ENCODE measurements around the gene ZNF213. TPM values are rescaled to one million over a fixed set of nuclear protein-coding genes. Genes with fewer than 3 reads are reported as not detected.

ZNF213 gene
- total and polyA plus RNA-seq, 4 donors = 2.3 to 8.6 (median 6.8) TPM

- H3K27ac ChIP-seq (ENCODE audit: low read depth in 1 of 2, low read length in 2 of 2) = no peak overlapping the region
- intact Hi-C loops (cut with DNase I) = no loop called here
- 91 to 94% methylated on average over 11 of the region's 11 CpGs for WGBS, 2 donors
- no peaks in the 10 kb centered on the region for H3K27me3 ChIP-seq (ENCODE audit: control insufficient read depth in 1 of 2, insufficient read depth in 2 of 2, low read length in 1 of 2)
- H3K36me3 ChIP-seq (ENCODE audit: control insufficient read depth in 1 of 2, insufficient read depth in 2 of 2, low read length in 1 of 2) = peaks cover 0 to 7% of the 10 kb centered on the region in 2 donors
- H3K4me3 ChIP-seq (ENCODE audit: low read length in 2 of 2) = no peak overlapping the region
- ATAC-seq (ENCODE audit: low FRiP score) (no peak), DNase-seq (peak in 1 of 2 donors; percentile 24)
- no peaks in the 10 kb centered on the region for H3K4me1 ChIP-seq (ENCODE audit: control insufficient read depth in 1 of 2, insufficient read depth in 2 of 2, low read length in 2 of 2)
- no peaks in the 10 kb centered on the region for H3K9me3 ChIP-seq (ENCODE audit: control insufficient read depth, low read length)
These were observed 8.4 kb downstream of the ZNF213 start for GRCh38 chr16:3143189-3143588.

DNA sequence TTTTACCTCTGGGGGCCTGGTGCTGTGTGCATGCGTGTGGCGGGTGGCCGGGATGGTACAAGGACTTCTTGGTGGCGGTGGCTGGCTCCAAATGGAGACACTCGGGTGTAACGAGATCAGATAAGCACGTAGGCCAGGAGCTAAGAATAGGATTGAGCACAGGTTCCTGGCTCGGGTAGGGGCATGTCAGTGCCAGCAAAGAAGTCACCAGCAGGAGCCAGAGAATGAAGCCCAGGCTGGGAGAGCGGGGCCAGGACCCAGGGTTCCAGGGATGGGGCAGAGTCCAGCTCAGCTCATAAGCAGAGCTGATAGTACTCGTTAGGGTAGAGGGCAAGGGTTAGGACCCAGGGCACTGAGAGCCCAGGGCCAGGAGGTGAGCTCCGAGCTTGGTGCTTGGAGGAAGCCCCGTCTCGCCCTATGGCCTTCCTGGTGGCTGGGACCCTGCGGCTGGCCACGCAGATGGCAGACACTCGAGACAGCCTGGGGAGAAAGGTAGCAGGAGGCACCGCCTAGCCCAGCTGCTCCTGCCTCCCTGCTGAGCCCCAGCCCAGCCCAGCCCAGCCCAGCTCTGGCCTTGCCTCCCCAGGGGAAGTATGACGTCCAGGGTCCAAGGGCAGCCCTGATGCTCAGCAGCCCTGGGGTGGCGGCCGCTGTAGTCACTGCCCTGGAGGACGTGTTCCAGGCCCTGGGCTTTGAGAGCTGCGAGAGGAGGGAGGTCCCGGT is 8.9 kb downstream of the ZNF213 start:
- H3K27me3 ChIP-seq (ENCODE audit: control insufficient read depth in 1 of 2, insufficient read depth in 2 of 2, low read length in 1 of 2) = no peaks in the 10 kb centered on the region
- DNase-seq = peak in 1 of 2 donors; percentile 45
- H3K4me3 ChIP-seq (ENCODE audit: low read length in 2 of 2) = no peak overlapping the region
- no peaks in the 10 kb centered on the region for H3K4me1 ChIP-seq (ENCODE audit: control insufficient read depth in 1 of 2, insufficient read depth in 2 of 2, low read length in 2 of 2)
- intact Hi-C loops (cut with DNase I) = no loop called here
- no peak overlapping the region for H3K27ac ChIP-seq (ENCODE audit: low read depth in 1 of 2, low read length in 2 of 2)
- 59 to 64% methylated on average over 22 to 23 of the region's 23 CpGs for WGBS, 2 donors
- H3K36me3 ChIP-seq (ENCODE audit: control insufficient read depth in 1 of 2, insufficient read depth in 2 of 2, low read length in 1 of 2) = peaks cover 0 to 7% of the 10 kb centered on the region in 2 donors
- no peak for ATAC-seq (ENCODE audit: low FRiP score)
- H3K9me3 ChIP-seq (ENCODE audit: control insufficient read depth, low read length) = no peaks in the 10 kb centered on the region

GRCh38 chr16:3144321-3144983 is 9.6 kb downstream of the ZNF213 start:
- intact Hi-C loops (cut with DNase I) = no loop called here
- 75 to 76% methylated on average over 18 of the region's 18 CpGs for WGBS, 2 donors

DNA sequence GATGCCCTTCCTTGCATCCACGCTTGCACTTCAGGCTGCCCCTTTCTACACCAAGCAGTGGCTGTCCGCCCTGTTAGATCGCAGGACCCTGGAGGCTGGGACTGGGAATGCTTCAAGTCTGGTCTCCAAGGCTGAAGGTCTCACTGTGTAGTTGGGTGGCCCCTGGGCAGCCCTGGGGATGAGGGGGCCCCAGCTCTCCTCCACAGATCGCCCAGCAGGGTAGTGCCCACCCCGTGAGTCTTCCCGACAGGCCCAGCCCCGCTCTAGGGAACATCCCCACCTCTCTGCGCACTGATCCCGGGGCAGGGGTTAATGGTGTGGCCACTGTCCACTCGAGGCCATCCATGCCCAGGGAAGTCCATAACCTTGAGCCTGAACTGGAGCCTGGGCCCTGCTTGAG is 10.3 kb downstream of the ZNF213 start:
- intact Hi-C loops (cut with DNase I) = no loop called here
- peak in 1 of 2 donors; percentile 29 for DNase-seq
- Histone ChIP-seq H3K27me3 (ENCODE audit: control insufficient read depth in 1 of 2, insufficient read depth in 2 of 2, low read length in 1 of 2) (no peaks in the 10 kb centered on the region), H3K27ac (ENCODE audit: low read depth in 1 of 2, low read length in 2 of 2) (no peak overlapping the region), H3K4me1 (ENCODE audit: control insufficient read depth in 1 of 2, insufficient read depth in 2 of 2, low read length in 2 of 2) (no peaks in the 10 kb centered on the region), H3K36me3 (ENCODE audit: control insufficient read depth in 1 of 2, insufficient read depth in 2 of 2, low read length in 1 of 2) (peaks cover 0 to 7% of the 10 kb centered on the region in 2 donors), H3K4me3 (ENCODE audit: low read length in 2 of 2) (no peak overlapping the region), H3K9me3 (ENCODE audit: control insufficient read depth, low read length) (no peaks in the 10 kb centered on the region)
- 86 to 90% methylated on average over 7 to 10 of the region's 10 CpGs for WGBS, 2 donors
- ATAC-seq (ENCODE audit: low FRiP score) = no peak

More at GRCh38 chr16:3144321-3144983, 9.6 kb downstream of the ZNF213 start:
- DNase-seq (peak in 1 of 2 donors; percentile 30), ATAC-seq (ENCODE audit: low FRiP score) (no peak)
- Histone ChIP-seq H3K4me3 (ENCODE audit: low read length in 2 of 2) (no peak overlapping the region), H3K9me3 (ENCODE audit: control insufficient read depth, low read length) (no peaks in the 10 kb centered on the region), H3K36me3 (ENCODE audit: control insufficient read depth in 1 of 2, insufficient read depth in 2 of 2, low read length in 1 of 2) (peaks cover 0 to 7% of the 10 kb centered on the region in 2 donors), H3K27ac (ENCODE audit: low read depth in 1 of 2, low read length in 2 of 2) (no peak overlapping the region), H3K27me3 (ENCODE audit: control insufficient read depth in 1 of 2, insufficient read depth in 2 of 2, low read length in 1 of 2) (no peaks in the 10 kb centered on the region), H3K4me1 (ENCODE audit: control insufficient read depth in 1 of 2, insufficient read depth in 2 of 2, low read length in 2 of 2) (no peaks in the 10 kb centered on the region)

- intact Hi-C loops (cut with DNase I) = no loop called here
- ATAC-seq (ENCODE audit: low FRiP score) (no peak), DNase-seq (peak; percentile 49 to 77)
These were observed 10.8 kb downstream of the ZNF213 start for GRCh38 chr16:3145660-3146059.

DNA sequence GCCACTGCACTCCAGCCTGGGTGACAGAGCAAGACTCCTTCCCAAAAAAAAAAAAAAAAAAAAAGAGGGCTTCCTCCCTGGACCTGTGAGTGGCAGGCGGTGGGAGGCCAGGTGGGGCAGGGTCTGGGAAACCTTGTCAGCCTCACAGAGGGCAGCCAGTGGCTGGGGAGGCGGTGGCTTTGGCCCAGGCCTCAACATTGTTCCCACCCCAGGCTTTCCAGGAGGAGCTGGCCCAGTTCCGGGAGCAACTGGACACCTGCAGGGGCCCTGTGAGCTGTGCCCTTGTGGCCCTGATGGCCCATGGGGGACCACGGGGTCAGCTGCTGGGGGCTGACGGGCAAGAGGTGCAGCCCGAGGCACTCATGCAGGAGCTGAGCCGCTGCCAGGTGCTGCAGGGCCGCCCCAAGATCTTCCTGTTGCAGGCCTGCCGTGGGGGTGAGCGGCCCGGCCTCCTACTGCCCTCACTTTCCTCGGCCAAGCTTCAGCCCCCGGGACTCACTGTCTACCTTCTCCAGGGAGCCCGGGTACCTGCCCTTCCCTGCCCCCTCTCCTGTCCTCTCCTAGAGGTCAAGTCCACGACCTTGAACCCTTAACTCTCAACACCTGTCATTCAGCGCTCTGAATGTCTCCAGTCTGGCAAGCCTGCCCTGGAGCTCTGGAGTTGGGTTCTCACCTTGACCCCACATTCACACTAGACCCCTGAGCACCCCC is 12.4 kb downstream of the ZNF213 start:
- intact Hi-C loops (cut with DNase I) = no loop called here
- Histone ChIP-seq H3K4me1 (ENCODE audit: control insufficient read depth in 1 of 2, insufficient read depth in 2 of 2, low read length in 2 of 2) (no peaks in the 10 kb centered on the region), H3K27me3 (ENCODE audit: control insufficient read depth in 1 of 2, insufficient read depth in 2 of 2, low read length in 1 of 2) (no peaks in the 10 kb centered on the region), H3K9me3 (ENCODE audit: control insufficient read depth, low read length) (no peaks in the 10 kb centered on the region), H3K4me3 (ENCODE audit: low read length in 2 of 2) (no peak overlapping the region), H3K27ac (ENCODE audit: low read depth in 1 of 2, low read length in 2 of 2) (no peak overlapping the region), H3K36me3 (ENCODE audit: control insufficient read depth in 1 of 2, insufficient read depth in 2 of 2, low read length in 1 of 2) (peaks cover 0 to 2% of the 10 kb centered on the region in 2 donors)
- ATAC-seq (ENCODE audit: low FRiP score) = no peak
- 93 to 97% methylated on average over 15 to 16 of the region's 16 CpGs for WGBS, 2 donors
- DNase-seq = peak; percentile 40 to 69

More at GRCh38 chr16:3145660-3146059, 10.8 kb downstream of the ZNF213 start:
- no peaks in the 10 kb centered on the region for H3K27me3 ChIP-seq (ENCODE audit: control insufficient read depth in 1 of 2, insufficient read depth in 2 of 2, low read length in 1 of 2)
- H3K9me3 ChIP-seq (ENCODE audit: control insufficient read depth, low read length) = no peaks in the 10 kb centered on the region
- H3K4me1 ChIP-seq (ENCODE audit: control insufficient read depth in 1 of 2, insufficient read depth in 2 of 2, low read length in 2 of 2) = no peaks in the 10 kb centered on the region
- 89 to 90% methylated on average over 12 of the region's 12 CpGs for WGBS, 2 donors
- no peak overlapping the region for H3K4me3 ChIP-seq (ENCODE audit: low read length in 2 of 2)
- no peak overlapping the region for H3K27ac ChIP-seq (ENCODE audit: low read depth in 1 of 2, low read length in 2 of 2)
- peaks cover 0 to 7% of the 10 kb centered on the region in 2 donors for H3K36me3 ChIP-seq (ENCODE audit: control insufficient read depth in 1 of 2, insufficient read depth in 2 of 2, low read length in 1 of 2)

GRCh38 chr16:3147757-3148104 is 12.9 kb downstream of the ZNF213 start:
- 96 to 98% methylated on average over 5 of the region's 5 CpGs for WGBS, 2 donors
- no peaks in the 10 kb centered on the region for H3K36me3 ChIP-seq (ENCODE audit: control insufficient read depth in 1 of 2, insufficient read depth in 2 of 2, low read length in 1 of 2)
- intact Hi-C loops (cut with DNase I) = no loop called here

GRCh38 chr16:3148256-3149192 is 13.7 kb downstream of the ZNF213 start:
- Histone ChIP-seq H3K27me3 (ENCODE audit: control insufficient read depth in 1 of 2, insufficient read depth in 2 of 2, low read length in 1 of 2) (no peaks in the 10 kb centered on the region), H3K4me1 (ENCODE audit: control insufficient read depth in 1 of 2, insufficient read depth in 2 of 2, low read length in 2 of 2) (no peaks in the 10 kb centered on the region), H3K4me3 (ENCODE audit: low read length in 2 of 2) (no peak overlapping the region), H3K36me3 (ENCODE audit: control insufficient read depth in 1 of 2, insufficient read depth in 2 of 2, low read length in 1 of 2) (no peaks in the 10 kb centered on the region), H3K27ac (ENCODE audit: low read depth in 1 of 2, low read length in 2 of 2) (no peak overlapping the region), H3K9me3 (ENCODE audit: control insufficient read depth, low read length) (no peaks in the 10 kb centered on the region)
- intact Hi-C loops (cut with DNase I) = no loop called here
- peak in 1 of 2 donors; percentile 36 for DNase-seq
- no peak for ATAC-seq (ENCODE audit: low FRiP score)
- WGBS, 2 donors = 97% methylated on average over 13 of the region's 13 CpGs

More at GRCh38 chr16:3147757-3148104, 12.9 kb downstream of the ZNF213 start:
- DNase-seq = peak in 1 of 2 donors; percentile 34
- H3K27me3 ChIP-seq (ENCODE audit: control insufficient read depth in 1 of 2, insufficient read depth in 2 of 2, low read length in 1 of 2) = no peaks in the 10 kb centered on the region
- H3K9me3 ChIP-seq (ENCODE audit: control insufficient read depth, low read length) = no peaks in the 10 kb centered on the region
- H3K27ac ChIP-seq (ENCODE audit: low read depth in 1 of 2, low read length in 2 of 2) = no peak overlapping the region
- H3K4me3 ChIP-seq (ENCODE audit: low read length in 2 of 2) = no peak overlapping the region
- ATAC-seq (ENCODE audit: low FRiP score) = no peak
- H3K4me1 ChIP-seq (ENCODE audit: control insufficient read depth in 1 of 2, insufficient read depth in 2 of 2, low read length in 2 of 2) = no peaks in the 10 kb centered on the region

Data from aorta (tissue), 5 donors.